ENCODE results near the gene MESD. TPM values are rescaled to one million over a fixed set of nuclear protein-coding genes. Genes with fewer than 3 reads are reported as not detected.
A peak's percentile ranks its signal among the peaks of the same experiment; 100 is the strongest.
"Not testable (repeated sequence)": the region's sequence is repeated elsewhere in the genome, so short reads cannot be mapped to it uniquely, and the experiment has no call there.

MESD gene
- polyA plus RNA-seq, 1 donor from 2014 or later, result 21.9 TPM

GRCh38 chr15:80970658-80971057 is 19.0 kb downstream of the MESD start:
- H3K27ac Mint-ChIP-seq, result no peak overlapping the region
- H3K27me3 Mint-ChIP-seq, result no peaks in the 10 kb centered on the region
- H3K36me3 Mint-ChIP-seq, result no peaks in the 10 kb centered on the region
- H3K4me3 Mint-ChIP-seq, result no peak overlapping the region
- no peaks in the 10 kb centered on the region for H3K9me3 Mint-ChIP-seq
- peaks cover 6 to 16% (median 6%) of the 10 kb centered on the region in 3 donors for H3K4me1 Mint-ChIP-seq

- Mint-ChIP-seq H3K27me3 (no peaks in the 10 kb centered on the region), H3K9me3 (no peaks in the 10 kb centered on the region), H3K36me3 (no peaks in the 10 kb centered on the region), H3K4me1 (peaks cover 4 to 12% (median 6%) of the 10 kb centered on the region in 3 donors), H3K4me3 (no peak overlapping the region), H3K27ac (peak overlapping the region in 2 of 3 donors; percentile 25 to 64)
Observed at GRCh38 chr15:80970018-80970657, 19.5 kb downstream of the MESD start.

GRCh38 chr15:80969316-80969715 is 20.3 kb downstream of the MESD start:
- H3K27ac Mint-ChIP-seq, result peak overlapping the region in 1 of 3 donors; percentile 64
- H3K4me3 Mint-ChIP-seq, result no peak overlapping the region
- H3K27me3 Mint-ChIP-seq, result no peaks in the 10 kb centered on the region
- peaks cover 4 to 12% (median 6%) of the 10 kb centered on the region in 3 donors for H3K4me1 Mint-ChIP-seq
- H3K36me3 Mint-ChIP-seq, result no peaks in the 10 kb centered on the region
- H3K9me3 Mint-ChIP-seq, result peaks cover 0 to 1% (median 0%) of the 10 kb centered on the region in 3 donors

DNA sequence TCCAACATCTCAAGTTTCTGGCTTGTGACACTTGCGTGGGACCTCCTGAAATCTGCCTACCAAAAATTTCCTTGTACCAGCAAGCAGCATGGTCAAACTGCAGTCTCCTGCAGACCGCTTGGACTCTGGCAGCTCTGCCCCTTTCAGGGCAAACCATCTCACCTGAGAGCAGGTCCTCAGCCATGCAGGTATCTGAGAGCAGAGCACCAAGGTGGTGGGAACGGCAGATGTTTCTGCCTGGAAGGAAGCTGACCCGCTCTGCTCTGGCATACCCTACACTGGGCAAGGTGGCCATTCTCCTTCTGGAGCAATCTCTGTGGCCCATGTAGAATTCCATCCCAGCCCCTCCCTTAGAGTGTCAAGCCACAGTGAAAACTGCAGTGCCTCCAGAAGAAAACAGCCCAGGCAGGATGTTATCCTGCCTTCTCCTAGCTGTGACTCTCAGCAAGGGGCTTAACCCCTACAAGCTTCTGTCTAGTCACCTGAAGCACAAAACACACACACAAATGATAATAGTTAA is 21.6 kb downstream of the MESD start:
- H3K9me3 Mint-ChIP-seq, result peaks cover 0 to 3% (median 0%) of the 10 kb centered on the region in 3 donors
- H3K36me3 Mint-ChIP-seq, result peaks cover 1% of the 10 kb centered on the region
- no peak overlapping the region for H3K27ac Mint-ChIP-seq
- H3K4me1 Mint-ChIP-seq, result peaks cover 4 to 12% (median 6%) of the 10 kb centered on the region in 3 donors
- no peaks in the 10 kb centered on the region for H3K27me3 Mint-ChIP-seq
- no peak overlapping the region for H3K4me3 Mint-ChIP-seq

DNA sequence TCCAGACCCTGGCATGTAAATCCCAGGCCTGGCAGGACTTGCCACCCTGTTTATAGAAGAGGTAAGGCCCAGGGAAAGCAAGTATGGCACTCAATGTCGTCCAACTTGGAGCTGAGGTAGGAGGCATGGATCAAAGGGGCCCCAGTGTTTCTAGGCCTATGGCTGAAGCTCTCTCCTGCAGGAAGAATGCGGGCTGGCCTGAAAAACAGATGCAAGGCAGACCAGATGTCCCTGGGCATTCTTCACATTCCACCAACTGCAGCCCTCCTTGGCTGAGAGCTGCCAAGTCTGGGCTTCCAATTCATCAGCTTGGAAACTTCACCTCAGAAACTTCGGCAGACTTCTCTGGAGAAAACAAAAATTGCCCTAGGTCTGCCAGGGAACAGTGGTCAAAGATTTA is 22.2 kb downstream of the MESD start:
- peaks cover 0 to 3% (median 0%) of the 10 kb centered on the region in 3 donors for H3K9me3 Mint-ChIP-seq
- H3K4me1 Mint-ChIP-seq, result peaks cover 4 to 17% (median 7%) of the 10 kb centered on the region in 3 donors
- H3K36me3 Mint-ChIP-seq, result peaks cover 4% of the 10 kb centered on the region
- H3K4me3 Mint-ChIP-seq, result no peak overlapping the region
- no peaks in the 10 kb centered on the region for H3K27me3 Mint-ChIP-seq
- H3K27ac Mint-ChIP-seq, result no peak overlapping the region

GRCh38 chr15:80966431-80967197 is 23.0 kb downstream of the MESD start:
- no peak overlapping the region for H3K4me3 Mint-ChIP-seq
- peaks cover 4% of the 10 kb centered on the region for H3K36me3 Mint-ChIP-seq
- no peaks in the 10 kb centered on the region for H3K27me3 Mint-ChIP-seq
- H3K27ac Mint-ChIP-seq, result peak overlapping the region in 1 of 3 donors; percentile 62
- peaks cover 0 to 3% (median 0%) of the 10 kb centered on the region in 3 donors for H3K9me3 Mint-ChIP-seq
- H3K4me1 Mint-ChIP-seq, result peaks cover 6 to 12% (median 9%) of the 10 kb centered on the region in 3 donors

DNA sequence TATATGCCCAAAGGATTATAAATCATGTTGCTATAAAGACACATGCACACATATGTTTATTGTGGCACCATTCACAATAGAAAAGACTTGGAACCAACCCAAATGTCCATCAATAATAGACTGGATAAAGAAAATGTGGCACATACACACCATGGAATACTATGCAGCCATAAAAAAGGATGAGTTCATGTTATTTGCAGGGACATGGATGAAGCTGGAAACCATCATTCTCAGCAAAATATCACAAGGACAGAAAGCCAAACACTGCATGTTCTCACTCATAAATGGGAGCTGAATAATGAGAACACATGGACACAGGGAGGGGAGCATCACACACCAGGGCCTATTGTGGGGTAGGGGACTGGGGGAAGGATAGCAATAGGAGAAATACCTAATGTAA is 24.2 kb downstream of the MESD start:
- H3K27me3 Mint-ChIP-seq, H3K9me3 Mint-ChIP-seq, H3K4me3 Mint-ChIP-seq, H3K36me3 Mint-ChIP-seq, H3K27ac Mint-ChIP-seq: not testable (repeated sequence)
- H3K4me1 Mint-ChIP-seq, result peaks cover 6 to 12% (median 7%) of the 10 kb centered on the region in 3 donors

DNA sequence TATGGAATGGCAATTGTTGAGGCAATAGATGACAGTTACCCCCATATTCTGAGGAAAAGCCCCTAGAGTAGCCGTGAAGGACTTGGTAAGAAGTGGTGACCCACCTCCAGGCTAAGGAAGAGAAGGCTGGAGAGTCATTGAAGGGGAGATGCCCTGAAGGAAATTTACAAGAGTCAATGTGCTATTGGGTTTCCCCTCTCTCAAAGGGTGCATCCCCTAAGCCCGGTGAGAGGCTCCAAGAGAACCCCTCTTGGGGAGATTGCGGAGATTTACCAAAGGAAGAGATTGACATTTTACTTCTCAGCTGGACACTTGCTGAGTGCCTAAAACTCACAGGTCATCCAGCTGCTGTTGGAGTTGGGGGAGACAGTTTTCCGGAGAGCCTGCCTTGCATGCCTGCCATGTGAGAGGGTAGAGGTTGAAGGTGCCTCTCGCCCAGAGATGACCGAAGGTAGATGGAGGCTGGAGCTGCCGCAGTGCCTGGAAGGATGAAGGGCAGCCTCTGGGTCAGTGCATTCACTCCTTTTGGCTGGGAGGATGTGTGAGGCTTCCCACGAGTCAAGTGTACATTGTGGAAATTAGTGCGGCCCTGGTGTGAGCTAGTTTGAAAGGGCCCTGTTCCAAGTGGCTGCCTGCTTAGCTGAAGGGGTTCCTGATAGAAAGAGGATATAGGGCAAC is 30.7 kb downstream of the MESD start:
- no peaks in the 10 kb centered on the region for H3K27me3 Mint-ChIP-seq
- no peaks in the 10 kb centered on the region for H3K9me3 Mint-ChIP-seq
- peaks cover 2 to 5% (median 3%) of the 10 kb centered on the region in 3 donors for H3K4me1 Mint-ChIP-seq
- no peak overlapping the region for H3K27ac Mint-ChIP-seq
- H3K4me3 Mint-ChIP-seq, result no peak overlapping the region
- peaks cover 27% of the 10 kb centered on the region for H3K36me3 Mint-ChIP-seq

GRCh38 chr15:80957976-80958375 is 31.6 kb downstream of the MESD start:
- Mint-ChIP-seq H3K27ac (peak overlapping the region in 1 of 3 donors; percentile 31), H3K4me3 (no peak overlapping the region), H3K36me3 (peaks cover 27% of the 10 kb centered on the region), H3K9me3 (no peaks in the 10 kb centered on the region), H3K27me3 (no peaks in the 10 kb centered on the region), H3K4me1 (peaks cover 2 to 5% (median 3%) of the 10 kb centered on the region in 3 donors)

DNA sequence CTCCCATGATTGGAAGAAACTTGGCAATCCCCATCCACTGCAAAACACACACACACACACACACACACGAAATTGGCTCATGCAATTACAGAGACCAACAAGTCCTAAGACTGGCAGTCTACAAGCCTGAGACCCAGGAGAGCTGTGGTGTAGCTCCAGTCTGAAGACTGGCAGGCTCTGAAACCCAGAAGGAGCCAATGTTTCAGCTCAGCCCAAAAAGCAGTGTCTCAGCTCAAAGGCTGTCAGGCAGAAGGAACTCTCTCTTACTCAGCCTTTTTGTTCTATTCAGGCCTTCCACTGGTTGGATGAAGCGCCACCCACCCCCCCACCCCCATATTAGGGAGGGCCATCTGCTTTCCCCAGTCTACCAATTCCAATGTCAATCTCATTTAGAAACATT is 32.1 kb downstream of the MESD start:
- Mint-ChIP-seq H3K4me1 (peaks cover under 1 to 3% (median 2%) of the 10 kb centered on the region in 3 donors), H3K27ac (no peak overlapping the region), H3K27me3 (no peaks in the 10 kb centered on the region), H3K4me3 (no peak overlapping the region), H3K36me3 (peaks cover 24% of the 10 kb centered on the region), H3K9me3 (no peaks in the 10 kb centered on the region)

DNA sequence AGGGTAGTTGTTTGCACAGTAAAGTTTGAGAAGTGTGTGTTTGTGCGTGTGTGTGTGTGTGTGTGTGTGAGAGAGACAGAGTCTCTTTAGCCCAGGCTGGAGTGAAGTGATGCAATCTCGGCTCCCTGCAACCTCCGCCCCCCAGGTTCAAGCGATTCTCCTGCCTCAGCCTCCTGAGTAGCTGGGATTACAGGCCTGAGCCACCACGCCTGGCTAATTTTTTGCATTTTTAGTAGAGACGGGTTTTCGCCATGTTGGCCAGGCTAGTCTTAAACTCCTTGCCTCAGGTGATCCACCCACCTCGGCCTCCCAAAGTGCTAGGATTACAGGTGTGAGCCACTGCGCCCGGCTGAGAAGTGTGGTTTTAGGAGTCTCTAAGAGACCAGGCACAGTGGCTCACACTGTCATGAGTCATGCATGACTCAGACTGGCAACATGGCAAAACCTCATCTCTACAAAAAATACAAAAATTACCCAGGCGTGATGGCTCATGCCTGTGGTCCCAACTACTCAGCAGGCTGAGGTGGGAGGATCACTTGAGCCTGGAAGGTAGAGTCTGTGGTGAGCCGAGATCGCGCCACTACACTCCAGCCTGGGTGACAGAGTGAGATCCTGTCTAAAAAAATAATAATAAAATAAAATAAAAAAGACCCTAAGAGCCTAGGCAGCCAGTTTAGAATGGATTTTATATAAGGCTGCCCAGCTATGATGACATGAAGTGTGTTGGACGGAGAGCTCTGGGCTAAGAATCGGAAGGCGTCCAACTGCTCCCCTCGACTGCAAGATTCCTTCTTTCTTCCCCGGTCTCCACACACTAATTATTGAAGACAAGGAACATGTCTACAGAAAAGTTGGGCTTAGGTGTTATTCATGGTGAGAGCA is 33.8 kb downstream of the MESD start:
- not testable (repeated sequence) for H3K9me3 Mint-ChIP-seq, H3K27me3 Mint-ChIP-seq, H3K4me3 Mint-ChIP-seq, H3K4me1 Mint-ChIP-seq, H3K27ac Mint-ChIP-seq
- peaks cover 30% of the 10 kb centered on the region for H3K36me3 Mint-ChIP-seq

- H3K4me3 Mint-ChIP-seq, result no peak overlapping the region
- no peaks in the 10 kb centered on the region for H3K9me3 Mint-ChIP-seq
- no peaks in the 10 kb centered on the region for H3K27me3 Mint-ChIP-seq
- no peak overlapping the region for H3K27ac Mint-ChIP-seq
- peaks cover 23% of the 10 kb centered on the region for H3K36me3 Mint-ChIP-seq
- peaks cover 0 to 2% (median 0%) of the 10 kb centered on the region in 3 donors for H3K4me1 Mint-ChIP-seq
Observed at GRCh38 chr15:80953953-80954778, 35.5 kb downstream of the MESD start.

GRCh38 chr15:80953001-80953952 is 36.3 kb downstream of the MESD start:
- peaks cover 18% of the 10 kb centered on the region for H3K36me3 Mint-ChIP-seq
- H3K4me3 Mint-ChIP-seq, result no peak overlapping the region
- no peak overlapping the region for H3K27ac Mint-ChIP-seq

More at GRCh38 chr15:80953001-80953952, 36.3 kb downstream of the MESD start:
- Mint-ChIP-seq H3K4me1 (peaks cover 0 to 2% (median 0%) of the 10 kb centered on the region in 3 donors), H3K27me3 (no peaks in the 10 kb centered on the region), H3K9me3 (no peaks in the 10 kb centered on the region)

Measured in IgD-negative memory B cell (primary cell).